ENCODE results near the gene JAK1.

DNA sequence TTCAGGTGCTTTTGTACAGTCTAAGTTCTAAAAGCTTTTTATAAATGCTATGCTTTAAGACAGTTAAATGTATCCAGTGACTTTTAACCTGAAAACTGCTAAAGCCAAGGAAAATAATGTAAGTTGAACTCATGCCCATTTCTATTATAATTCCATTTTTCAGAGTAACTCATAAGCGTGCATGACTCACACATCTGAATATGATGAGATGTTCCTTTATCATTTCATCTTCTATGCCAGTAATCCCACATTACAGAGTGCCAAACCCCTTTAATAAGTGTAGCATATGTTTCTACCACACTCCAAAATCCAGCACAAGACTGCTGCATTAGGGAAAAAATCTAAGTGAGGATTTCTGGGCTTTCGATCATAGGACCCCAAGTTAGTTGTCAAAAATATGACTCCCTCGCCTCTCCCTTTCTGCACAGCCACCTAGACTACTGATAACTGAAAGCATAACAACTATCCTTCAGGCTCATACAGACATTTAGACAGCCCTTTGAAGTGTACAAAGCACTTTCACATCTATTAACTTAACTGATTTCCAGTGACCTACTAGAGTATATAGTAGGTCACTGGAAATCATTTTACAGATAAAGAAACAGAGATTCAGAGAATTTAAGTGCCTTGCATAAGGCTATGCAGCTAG is 45.3 kb downstream of the JAK1 start:
- TF ChIP-seq, protein P1, sequence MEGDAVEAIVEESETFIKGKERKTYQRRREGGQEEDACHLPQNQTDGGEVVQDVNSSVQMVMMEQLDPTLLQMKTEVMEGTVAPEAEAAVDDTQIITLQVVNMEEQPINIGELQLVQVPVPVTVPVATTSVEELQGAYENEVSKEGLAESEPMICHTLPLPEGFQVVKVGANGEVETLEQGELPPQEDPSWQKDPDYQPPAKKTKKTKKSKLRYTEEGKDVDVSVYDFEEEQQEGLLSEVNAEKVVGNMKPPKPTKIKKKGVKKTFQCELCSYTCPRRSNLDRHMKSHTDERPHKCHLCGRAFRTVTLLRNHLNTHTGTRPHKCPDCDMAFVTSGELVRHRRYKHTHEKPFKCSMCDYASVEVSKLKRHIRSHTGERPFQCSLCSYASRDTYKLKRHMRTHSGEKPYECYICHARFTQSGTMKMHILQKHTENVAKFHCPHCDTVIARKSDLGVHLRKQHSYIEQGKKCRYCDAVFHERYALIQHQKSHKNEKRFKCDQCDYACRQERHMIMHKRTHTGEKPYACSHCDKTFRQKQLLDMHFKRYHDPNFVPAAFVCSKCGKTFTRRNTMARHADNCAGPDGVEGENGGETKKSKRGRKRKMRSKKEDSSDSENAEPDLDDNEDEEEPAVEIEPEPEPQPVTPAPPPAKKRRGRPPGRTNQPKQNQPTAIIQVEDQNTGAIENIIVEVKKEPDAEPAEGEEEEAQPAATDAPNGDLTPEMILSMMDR (conservative IDR thresholded peaks at IDR 0.05; ENCODE audit: low read length): no peak
- TF ChIP-seq EZH2phosphoT487 (IDR thresholded peaks at IDR 0.05; ENCODE audit: borderline replicate concordance): no peak

All from Loucy (cell line).